GM19193 (cell line): ENCODE results near the gene THAP4.

ENCODE experiments used
- POLR2A ChIP-seq: IDR thresholded peaks from 4 replicates; pipeline ENCODE4 v1.6.1; 2011; ENCODE audit not compliant: insufficient read depth, insufficient read length; ENCODE audit errors: extremely low read depth

Gene THAP4

DNA sequence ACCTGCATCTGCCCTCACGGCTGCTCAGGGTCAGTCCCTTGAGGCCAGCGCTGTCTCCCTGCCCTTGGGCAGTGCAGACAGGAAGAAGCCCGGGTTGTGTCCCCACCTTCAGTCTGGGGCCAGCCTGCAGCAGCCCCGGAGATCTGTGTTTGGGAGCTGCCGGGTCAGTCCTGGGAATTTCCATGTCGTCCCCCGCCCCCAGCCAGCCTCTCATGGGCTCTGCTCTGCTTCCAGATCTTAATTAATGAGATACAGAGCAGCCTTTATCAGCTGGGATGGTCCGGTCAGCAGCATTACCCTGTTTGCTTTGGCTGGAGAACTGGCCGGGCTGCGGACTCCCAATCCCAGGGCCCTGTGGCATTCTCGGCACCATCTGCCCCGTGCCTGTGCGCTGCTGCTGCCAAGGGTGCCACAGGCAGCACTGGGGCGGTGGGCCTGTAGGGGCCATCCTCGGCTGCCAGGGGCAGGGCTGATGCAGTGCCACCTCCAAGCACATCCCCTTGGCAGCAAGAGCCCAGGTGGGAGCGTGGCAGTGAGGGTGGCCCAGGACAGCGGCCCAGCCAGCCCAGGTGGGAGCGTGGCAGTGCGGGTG lies 76.0 kb downstream of the THAP4 start:
- TF ChIP-seq POLR2A = no peak

GRCh38 chr2:241560162-241560882 lies 76.6 kb downstream of the THAP4 start:
- TF ChIP-seq POLR2A = no peak

DNA sequence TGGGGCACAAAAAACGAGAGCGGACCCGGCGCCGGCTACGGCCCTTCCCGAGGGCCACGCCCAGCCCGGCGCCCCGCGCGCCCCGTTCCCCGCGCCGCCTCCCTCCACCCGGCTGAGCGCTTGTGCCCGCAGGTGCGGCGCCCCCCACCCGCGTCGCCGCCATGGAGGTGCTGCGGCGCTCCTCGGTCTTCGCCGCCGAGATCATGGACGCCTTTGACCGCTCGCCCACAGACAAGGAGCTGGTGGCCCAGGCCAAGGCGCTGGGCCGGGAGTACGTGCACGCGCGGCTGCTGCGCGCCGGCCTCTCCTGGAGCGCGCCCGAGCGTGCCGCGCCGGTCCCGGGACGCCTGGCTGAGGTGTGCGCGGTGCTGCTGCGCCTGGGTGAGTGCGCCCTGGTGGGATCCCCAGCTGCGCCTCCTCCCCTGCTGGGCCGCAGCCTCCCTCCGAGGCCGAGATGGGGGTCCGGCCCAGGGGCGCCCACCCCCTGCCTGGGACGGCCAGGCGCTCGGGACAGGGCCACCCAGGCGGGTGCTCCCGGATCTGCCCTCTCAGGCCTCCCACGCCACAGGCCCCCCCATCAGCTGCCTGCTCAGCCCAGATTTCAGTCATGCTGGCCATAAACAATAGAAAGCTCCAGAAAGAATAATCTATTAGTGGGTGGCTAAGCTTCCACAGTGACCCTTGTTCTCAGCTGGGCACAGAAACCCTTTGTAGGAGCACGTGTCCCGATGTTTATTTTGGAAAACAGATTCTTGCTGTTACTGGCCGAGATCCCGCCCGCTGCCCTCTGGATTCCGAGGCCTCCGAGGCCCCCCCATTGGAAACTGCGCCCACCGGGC lies 77.4 kb downstream of the THAP4 start:
- TF ChIP-seq POLR2A = no peak

- no peak for TF ChIP-seq POLR2A
Observed at GRCh38 chr2:241558532-241559322, 78.2 kb downstream of the THAP4 start, which contains the start of gene BOK. TSS of gene BOK (plus strand) at chr2:241558745. CDS start at chr2:241559484, 739 bp downstream.

DNA sequence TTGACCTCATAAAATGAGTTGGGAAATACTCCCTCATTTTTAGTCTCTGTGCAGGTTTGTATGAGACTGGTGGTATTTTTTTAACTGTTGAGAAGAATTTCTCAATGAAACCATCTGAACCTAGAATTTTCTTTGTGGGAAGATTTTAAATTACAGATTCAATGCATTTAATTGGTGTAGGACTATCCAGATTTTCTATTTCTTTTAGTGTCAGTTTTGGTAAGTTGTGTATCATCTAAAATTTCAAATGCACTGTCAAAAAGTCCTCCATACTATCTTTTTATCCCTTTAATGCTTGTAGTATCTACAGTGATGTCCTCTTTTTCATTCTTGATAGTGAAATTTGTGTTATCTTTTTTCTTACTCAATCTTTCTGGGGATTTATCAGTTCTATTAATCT lies 80.2 kb downstream of the THAP4 start:
- TF ChIP-seq POLR2A = no peak

- no peak for TF ChIP-seq POLR2A
Observed at GRCh38 chr2:241555711-241556110, 81.2 kb downstream of the THAP4 start.

- no peak for TF ChIP-seq POLR2A
Observed at GRCh38 chr2:241554610-241555322, 82.2 kb downstream of the THAP4 start.

GRCh38 chr2:241553981-241554380 lies 83.0 kb downstream of the THAP4 start:
- no peak for TF ChIP-seq POLR2A

GRCh38 chr2:241553512-241553830 lies 83.5 kb downstream of the THAP4 start:
- no peak for TF ChIP-seq POLR2A

DNA sequence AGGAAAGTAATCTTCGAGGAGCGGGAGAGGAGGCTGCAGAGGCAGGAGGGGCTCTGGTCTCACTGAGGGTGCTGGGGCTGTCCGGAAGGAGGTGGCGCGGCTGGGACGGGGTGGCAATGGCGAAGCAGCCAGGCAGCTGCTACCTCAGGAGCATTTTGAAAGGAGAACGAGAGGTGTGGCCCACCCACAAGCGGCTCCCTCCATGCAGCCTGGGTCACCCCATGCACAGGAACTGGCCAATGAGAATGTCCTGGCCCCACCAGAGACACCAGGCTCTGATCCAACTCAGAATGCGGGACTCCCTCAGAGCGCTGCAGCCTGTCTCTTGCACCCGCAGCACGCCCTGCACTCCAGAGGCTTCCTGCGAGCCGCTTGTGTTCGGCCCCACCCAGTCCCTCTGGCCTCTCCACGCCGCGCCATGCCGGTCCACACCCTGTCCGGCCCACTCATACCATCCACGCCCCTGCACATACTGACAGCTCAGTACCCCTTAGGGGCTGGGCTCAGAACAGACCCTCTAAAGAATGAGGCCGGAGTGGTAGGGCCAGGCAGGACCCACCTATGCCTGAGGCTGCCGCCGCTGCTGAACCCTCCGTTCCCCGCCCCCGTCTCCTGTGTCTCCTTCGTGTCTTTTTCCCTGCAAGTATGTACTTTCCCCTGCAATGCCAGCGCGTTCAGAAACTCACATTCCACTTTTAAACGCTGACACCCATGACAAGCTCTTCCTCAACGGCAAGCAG lies 84.8 kb downstream of the THAP4 start:
- no peak for TF ChIP-seq POLR2A

DNA sequence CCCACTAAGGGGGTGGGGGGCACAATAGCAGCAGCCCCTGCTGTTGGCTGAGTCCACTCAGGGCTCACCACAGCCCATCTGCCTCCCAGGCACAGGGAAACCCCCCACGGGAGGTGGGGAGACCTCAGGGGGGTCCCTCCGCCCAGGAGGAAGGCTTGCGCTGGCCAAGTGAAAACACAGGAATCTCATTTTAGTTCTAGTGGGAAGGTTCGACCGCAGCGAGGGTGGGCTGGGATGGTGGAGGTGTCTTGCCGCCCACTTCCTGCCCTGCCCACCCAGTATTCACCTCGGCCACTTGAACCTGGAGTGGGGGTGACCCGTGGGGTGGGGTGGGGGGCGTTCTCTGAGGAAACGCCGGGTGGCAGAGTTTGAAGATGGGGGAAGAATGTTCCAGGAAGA lies 85.4 kb downstream of the THAP4 start:
- TF ChIP-seq POLR2A = no peak

GRCh38 chr2:241550616-241551580 lies 86.1 kb downstream of the THAP4 start:
- no peak for TF ChIP-seq POLR2A

GRCh38 chr2:241548451-241548835 lies 88.5 kb downstream of the THAP4 start:
- TF ChIP-seq POLR2A = no peak
